Cardiac muscle cell (in vitro differentiated cells and primary cell): ENCODE results near the gene CD300A. TPM values are rescaled to one million over a fixed set of nuclear protein-coding genes. Genes with fewer than 3 reads are reported as not detected.
"Not testable (repeated sequence)": the region's sequence is repeated elsewhere in the genome, so short reads cannot be mapped to it uniquely, and the experiment has no call there.

Source experiments
- DNase-seq, 2 donors: peaks; one replicate each; pipeline versions ENCODE4 v3.0.0 to v3.0.0-alpha.2; 2010 to 2017; ENCODE audit warnings: low read depth in 1 of 2, low spot score in 1 of 2
- H3K27ac ChIP-seq: fragments of 200-600 bp; sonication (generic); 2 replicates; pipeline ENCODE4 v1.5.1; 2016
- H3K27me3 ChIP-seq: fragments of 200-600 bp; sonication (generic); 2 replicates; pipeline ENCODE4 v1.6.0; 2016; ENCODE audit warnings: control low read depth
- H3K36me3 ChIP-seq: fragments of 200-600 bp; sonication (generic); 2 replicates; pipeline ENCODE4 v1.5.1; 2016; ENCODE audit warnings: control low read depth
- H3K4me1 ChIP-seq: fragments of 200-600 bp; sonication (generic); 2 replicates; pipeline ENCODE4 v1.8.1; 2017; ENCODE audit warnings: low read depth, mild to moderate bottlenecking, mixed run types
- H3K4me3 ChIP-seq: fragments of 200-600 bp; sonication (generic); 2 replicates; pipeline ENCODE4 v1.5.1; 2016; ENCODE audit warnings: mild to moderate bottlenecking
- H3K9me3 ChIP-seq: fragments of 200-600 bp; sonication (generic); 2 replicates; pipeline ENCODE4 v1.5.1; 2017; ENCODE audit warnings: low read depth, mild to moderate bottlenecking, control low read depth
- CTCF ChIP-seq: IDR thresholded peaks from 2 replicates; pipeline ENCODE4 v1.5.1; 2012; ENCODE audit warnings: low read depth, mild to moderate bottlenecking, low read length
- polyA plus RNA-seq: library from polyadenylated mRNA; unstranded; fragments of >200 nt; fragmentation: Nextera tagmentation; extraction: Ambion mirVana; gene quantifications from 2 replicates; pipeline ENCODE4 v1.2.1, GENCODE V29; 2016
- total RNA-seq: library from RNA; depleted of rRNA; stranded (reverse); fragments of >200 nt; gene quantifications from 2 replicates; pipeline ENCODE4 v1.2.3, GENCODE V29; 2016

Gene CD300A
- total and polyA plus RNA-seq, 2 experiments from 2014 or later, result 2.6 to 2.7 TPM

GRCh38 chr17:74515941-74516340 lies 49.5 kb downstream of the CD300A start:
- TF ChIP-seq CTCF, result no peak
- no peak for DNase-seq
- Histone ChIP-seq H3K9me3 (no peaks in the 10 kb centered on the region), H3K36me3 (no peaks in the 10 kb centered on the region), H3K4me1 (no peaks in the 10 kb centered on the region), H3K27me3 (no peaks in the 10 kb centered on the region), H3K4me3 (no peak overlapping the region), H3K27ac (no peak overlapping the region)

- Histone ChIP-seq H3K36me3 (no peaks in the 10 kb centered on the region), H3K9me3 (no peaks in the 10 kb centered on the region), H3K4me1 (no peaks in the 10 kb centered on the region), H3K4me3 (no peak overlapping the region), H3K27me3 (no peaks in the 10 kb centered on the region), H3K27ac (no peak overlapping the region)
- no peak for TF ChIP-seq CTCF
- DNase-seq, result no peak
These were observed 50.3 kb downstream of the CD300A start for GRCh38 chr17:74516561-74517328.

GRCh38 chr17:74518413-74518981 lies 52.1 kb downstream of the CD300A start:
- not testable (repeated sequence) for H3K27me3 ChIP-seq, H3K27ac ChIP-seq, H3K4me3 ChIP-seq, H3K9me3 ChIP-seq, H3K36me3 ChIP-seq, DNase-seq, H3K4me1 ChIP-seq

GRCh38 chr17:74520016-74520434 lies 53.6 kb downstream of the CD300A start:
- no peaks in the 10 kb centered on the region for H3K36me3 ChIP-seq
- DNase-seq, result no peak
- no peaks in the 10 kb centered on the region for H3K9me3 ChIP-seq
- TF ChIP-seq CTCF, result no peak
- H3K27me3 ChIP-seq, result peaks cover under 1% of the 10 kb centered on the region
- H3K4me3 ChIP-seq, result no peak overlapping the region
- no peaks in the 10 kb centered on the region for H3K4me1 ChIP-seq
- H3K27ac ChIP-seq, result no peak overlapping the region

GRCh38 chr17:74520790-74521480 lies 54.5 kb downstream of the CD300A start:
- H3K27me3 ChIP-seq, result peaks cover 8% of the 10 kb centered on the region
- no peaks in the 10 kb centered on the region for H3K36me3 ChIP-seq
- H3K9me3 ChIP-seq, result no peaks in the 10 kb centered on the region
- H3K4me3 ChIP-seq, result no peak overlapping the region
- no peak overlapping the region for H3K27ac ChIP-seq
- TF ChIP-seq CTCF, result no peak
- no peak for DNase-seq
- H3K4me1 ChIP-seq, result no peaks in the 10 kb centered on the region
